Stimulated activated naive CD8-positive, alpha-beta T cell treated with anti-CD3 and anti-CD28 coated beads, Interleukin-15, Interleukin-2, amounts not matched to agents 100 ng/mL and 50 ng/mL, for 24 hours (primary cell): ENCODE measurements around the gene PCAT7.
"Not testable (repeated sequence)": the region's sequence is repeated elsewhere in the genome, so short reads cannot be mapped to it uniquely, and the experiment has no call there.

Experiments
- H3K27ac Mint-ChIP-seq: one replicate; pipeline ENCODE4 v1.8.0; 2021; ENCODE audit warnings: mild to moderate bottlenecking, mixed read lengths
- H3K27me3 Mint-ChIP-seq: one replicate; pipeline ENCODE4 v1.8.0; 2021; ENCODE audit warnings: mixed read lengths
- H3K36me3 Mint-ChIP-seq: one replicate; pipeline ENCODE4 v1.8.0; 2021; ENCODE audit warnings: low read depth, mixed read lengths
- H3K4me1 Mint-ChIP-seq: one replicate; pipeline ENCODE4 v1.8.0; 2021; ENCODE audit warnings: low read depth, mixed read lengths
- H3K4me3 Mint-ChIP-seq: one replicate; pipeline ENCODE4 v1.8.0; 2021; ENCODE audit warnings: mild to moderate bottlenecking, mixed read lengths
- H3K9me3 Mint-ChIP-seq: one replicate; pipeline ENCODE4 v1.8.0; 2021; ENCODE audit warnings: mixed read lengths

The PCAT7 gene

DNA sequence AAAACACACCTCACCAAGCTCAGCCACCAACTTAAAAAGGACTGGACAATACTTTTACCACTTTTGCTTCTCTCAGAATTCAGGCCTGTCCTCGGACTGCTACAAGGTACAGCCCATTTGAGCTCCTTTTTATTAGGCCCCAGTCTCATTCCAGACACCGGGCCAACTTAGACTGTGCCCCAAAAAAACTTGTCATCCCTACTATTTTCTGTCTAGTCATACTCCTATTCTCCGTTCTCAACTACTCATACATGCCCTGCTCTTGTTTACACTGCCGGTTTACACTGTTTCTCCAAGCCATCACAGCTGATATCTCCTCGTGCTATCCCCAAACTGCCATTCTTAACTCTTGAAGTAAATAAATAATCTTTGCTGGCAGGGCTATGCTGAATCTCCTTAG, 10.5 kb upstream of the PCAT7 start:
- H3K27me3 Mint-ChIP-seq = peaks cover 26% of the 10 kb centered on the region
- H3K4me1 Mint-ChIP-seq, H3K4me3 Mint-ChIP-seq, H3K27ac Mint-ChIP-seq, H3K9me3 Mint-ChIP-seq, H3K36me3 Mint-ChIP-seq: not testable (repeated sequence)

DNA sequence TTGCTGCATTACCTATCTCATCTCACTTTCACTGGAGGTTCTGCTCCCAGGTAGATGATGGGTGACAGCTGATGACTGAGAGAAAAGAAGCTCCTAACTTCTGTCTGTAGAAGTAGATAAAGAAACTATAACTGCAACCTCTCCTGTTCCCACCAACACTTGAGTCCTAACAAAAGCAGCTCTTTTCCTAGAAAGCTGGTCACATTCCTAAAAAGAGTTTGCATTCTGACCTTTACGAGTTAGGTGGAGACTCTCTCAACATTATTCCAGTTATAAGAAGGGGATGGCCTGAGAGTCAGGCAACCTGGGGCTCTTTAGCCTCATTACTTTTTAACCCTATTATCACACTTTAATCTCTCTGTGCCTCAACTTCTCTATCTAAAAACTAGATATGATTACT, 8.9 kb upstream of the PCAT7 start:
- H3K27me3 Mint-ChIP-seq = peaks cover 34% of the 10 kb centered on the region
- no peak overlapping the region for H3K27ac Mint-ChIP-seq
- H3K4me3 Mint-ChIP-seq = no peak overlapping the region
- H3K4me1 Mint-ChIP-seq = no peaks in the 10 kb centered on the region
- no peaks in the 10 kb centered on the region for H3K9me3 Mint-ChIP-seq
- H3K36me3 Mint-ChIP-seq = no peaks in the 10 kb centered on the region

DNA sequence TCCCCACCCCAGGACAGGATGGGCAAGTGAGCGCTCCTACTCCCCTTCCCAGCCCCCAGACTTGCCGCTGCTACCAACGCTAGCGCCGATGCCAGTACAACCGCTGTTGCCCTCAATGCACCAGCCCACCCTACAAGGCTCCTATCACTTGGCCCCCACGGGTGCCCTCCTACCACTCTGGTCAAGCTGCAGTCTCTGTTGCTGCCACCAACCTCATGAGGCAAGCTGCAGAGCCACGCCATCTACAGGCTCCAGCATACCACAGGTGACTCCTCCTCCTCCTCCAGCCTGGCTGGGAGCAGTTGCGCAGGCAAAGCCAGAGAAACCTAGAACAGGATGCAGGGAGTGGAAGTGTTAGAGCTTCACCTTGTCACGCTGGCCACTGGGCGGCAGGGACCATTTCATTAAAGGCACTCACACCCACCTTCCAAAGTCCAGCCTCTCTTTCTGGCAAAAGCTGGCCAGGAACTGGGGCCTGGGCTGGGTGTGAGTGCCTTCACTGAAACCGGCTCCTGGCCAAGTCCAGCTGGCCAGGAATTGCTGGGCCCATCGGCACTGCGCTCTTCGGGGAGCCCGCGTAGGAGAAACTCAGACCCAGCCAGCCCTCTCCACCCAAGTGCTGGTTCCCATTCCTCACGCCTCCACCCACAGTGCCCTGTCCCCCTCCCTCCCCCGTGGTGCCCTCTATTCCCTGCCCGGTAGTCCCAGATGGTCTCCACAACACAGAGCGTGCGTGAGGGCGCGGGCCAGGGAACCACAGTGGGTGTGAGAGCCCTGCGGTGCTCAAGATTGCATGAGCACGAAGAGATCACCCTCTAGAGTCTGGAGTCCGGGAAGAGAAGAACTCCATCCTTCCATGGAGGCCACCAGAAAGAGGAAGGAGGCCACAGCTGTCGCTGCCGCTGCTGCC, 1.6 kb upstream of the PCAT7 start:
- no peak overlapping the region for H3K27ac Mint-ChIP-seq
- H3K9me3 Mint-ChIP-seq = no peaks in the 10 kb centered on the region
- no peaks in the 10 kb centered on the region for H3K4me1 Mint-ChIP-seq
- H3K27me3 Mint-ChIP-seq = peaks cover 38% of the 10 kb centered on the region
- no peak overlapping the region for H3K4me3 Mint-ChIP-seq
- no peaks in the 10 kb centered on the region for H3K36me3 Mint-ChIP-seq

DNA sequence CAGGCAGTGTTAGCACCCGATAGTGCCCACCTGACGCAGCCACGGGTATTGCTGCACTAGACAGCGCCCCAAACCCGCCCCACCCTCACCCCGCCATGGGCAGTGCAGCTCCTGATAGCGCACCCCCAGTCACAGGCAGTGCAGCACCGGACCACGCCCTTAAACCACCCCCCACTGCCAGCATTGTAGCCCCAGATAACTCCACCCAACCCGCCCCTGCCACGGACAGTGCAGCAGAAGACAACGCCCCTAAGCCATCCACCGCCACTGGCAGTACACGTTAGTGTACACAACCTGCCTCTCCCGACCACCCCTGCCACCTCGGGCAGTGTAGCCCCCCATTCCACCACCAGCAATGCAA, 825 bp upstream of the PCAT7 start:
- Mint-ChIP-seq H3K4me3 (no peak overlapping the region), H3K27ac (no peak overlapping the region), H3K4me1 (no peaks in the 10 kb centered on the region), H3K9me3 (no peaks in the 10 kb centered on the region), H3K27me3 (peaks cover 33% of the 10 kb centered on the region), H3K36me3 (no peaks in the 10 kb centered on the region)

DNA sequence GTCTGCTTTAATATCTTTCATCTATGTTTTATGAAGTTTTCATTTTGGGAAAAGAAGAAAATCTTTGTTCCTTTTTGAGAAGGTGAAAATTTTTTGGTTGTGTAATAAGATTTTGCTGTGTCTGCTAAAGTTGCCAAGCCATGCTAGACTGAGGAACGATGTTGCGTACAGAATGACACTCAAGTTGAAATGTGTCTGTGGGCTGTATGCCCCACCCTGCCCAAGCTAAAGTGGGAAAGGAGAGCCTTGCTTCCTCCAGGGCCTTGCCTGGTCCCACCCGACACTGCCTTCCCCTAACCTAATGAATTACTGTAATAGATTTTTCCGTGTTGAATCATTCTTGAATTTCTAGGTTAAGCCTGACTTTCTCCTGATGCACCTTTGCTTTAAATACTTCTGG, 2.5 kb downstream of the PCAT7 start:
- Mint-ChIP-seq H3K27ac (no peak overlapping the region), H3K27me3 (peaks cover 13% of the 10 kb centered on the region), H3K4me1 (peaks cover 3% of the 10 kb centered on the region), H3K4me3 (no peak overlapping the region), H3K36me3 (no peaks in the 10 kb centered on the region), H3K9me3 (no peaks in the 10 kb centered on the region)

DNA sequence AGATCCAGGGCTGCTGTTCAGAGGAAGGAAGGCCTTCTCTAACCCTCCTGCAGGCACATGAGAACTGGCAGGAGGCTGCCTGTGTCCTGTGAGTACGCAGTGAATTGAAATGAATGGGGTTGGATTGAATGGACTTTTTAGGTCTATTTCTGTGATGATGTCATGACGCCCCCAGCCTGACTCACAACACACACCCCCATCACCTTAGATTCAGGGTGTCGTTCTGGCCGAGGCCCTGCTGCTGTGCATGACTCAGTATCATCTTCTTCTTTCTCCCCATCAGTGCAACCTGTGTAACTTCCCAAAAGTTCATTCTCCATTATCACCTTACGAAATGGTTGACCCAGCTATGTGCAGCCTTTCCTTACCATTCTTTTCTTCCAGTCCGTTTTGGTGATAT, 5.4 kb downstream of the PCAT7 start:
- Mint-ChIP-seq H3K36me3 (no peaks in the 10 kb centered on the region), H3K9me3 (no peaks in the 10 kb centered on the region), H3K27ac (no peak overlapping the region), H3K4me3 (no peak overlapping the region), H3K27me3 (peaks cover 24% of the 10 kb centered on the region), H3K4me1 (peaks cover 3% of the 10 kb centered on the region)

DNA sequence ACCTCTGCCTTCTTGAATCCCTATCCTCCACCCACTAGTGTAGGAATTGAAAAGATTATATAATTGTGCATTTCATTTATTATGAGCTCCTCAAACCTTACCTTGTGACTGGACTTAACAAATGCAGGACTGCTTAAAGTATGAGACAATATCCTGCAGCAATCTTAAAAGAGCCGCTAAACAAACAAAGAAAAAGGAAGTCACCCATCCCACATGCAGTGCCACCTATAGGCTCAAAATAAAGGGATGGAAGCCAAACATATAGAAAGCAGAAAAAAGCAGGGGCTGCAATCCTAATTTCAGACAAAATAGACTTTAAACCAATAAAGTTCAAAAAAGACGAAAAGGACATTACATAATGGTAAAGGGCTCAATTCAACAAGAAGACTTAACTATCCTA, 8.7 kb downstream of the PCAT7 start:
- peaks cover 14% of the 10 kb centered on the region for H3K27me3 Mint-ChIP-seq
- H3K36me3 Mint-ChIP-seq = no peaks in the 10 kb centered on the region
- H3K4me1 Mint-ChIP-seq = peaks cover 3% of the 10 kb centered on the region
- H3K27ac Mint-ChIP-seq = no peak overlapping the region
- no peak overlapping the region for H3K4me3 Mint-ChIP-seq
- H3K9me3 Mint-ChIP-seq = no peaks in the 10 kb centered on the region

DNA sequence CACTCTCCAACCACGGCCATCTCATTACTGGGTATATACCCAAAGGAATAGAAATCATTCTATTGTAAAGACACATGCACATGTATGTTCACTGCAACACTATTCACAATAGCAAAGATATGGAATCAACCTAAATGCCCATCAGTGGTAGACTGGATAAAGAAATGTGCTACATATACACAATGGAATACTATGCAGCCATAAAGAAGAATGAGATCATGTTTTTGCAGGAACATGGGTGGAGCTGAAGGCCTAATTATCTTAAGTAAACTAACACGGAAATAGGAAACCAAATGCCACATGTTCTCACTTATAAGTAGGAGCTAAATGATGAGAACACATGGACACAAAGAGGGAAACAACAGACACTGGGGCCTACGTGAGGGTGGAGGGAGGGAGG, 9.4 kb downstream of the PCAT7 start:
- H3K4me3 Mint-ChIP-seq, H3K27ac Mint-ChIP-seq, H3K4me1 Mint-ChIP-seq, H3K36me3 Mint-ChIP-seq, H3K9me3 Mint-ChIP-seq: not testable (repeated sequence)
- H3K27me3 Mint-ChIP-seq = peaks cover 14% of the 10 kb centered on the region

DNA sequence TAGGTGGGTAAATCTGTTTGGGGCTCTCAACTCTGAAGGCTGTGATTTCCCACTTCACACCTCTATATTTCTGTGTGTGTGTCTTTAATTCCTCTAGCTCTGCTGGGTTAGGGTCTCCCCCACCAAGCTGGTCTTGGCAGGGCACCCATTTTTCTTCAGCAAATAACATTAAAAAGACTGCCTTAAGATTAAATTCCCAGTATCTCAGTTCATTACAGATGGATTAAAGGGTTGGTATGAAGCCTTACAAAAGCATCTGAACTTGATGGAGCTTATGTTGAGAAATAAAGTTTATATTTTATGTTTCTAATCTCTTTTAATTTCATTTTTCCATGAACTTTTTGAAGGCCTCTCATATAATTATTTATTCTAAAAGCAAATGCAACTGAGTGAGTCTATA, 11.7 kb downstream of the PCAT7 start:
- Mint-ChIP-seq H3K27ac (no peak overlapping the region), H3K36me3 (no peaks in the 10 kb centered on the region), H3K27me3 (peaks cover 15% of the 10 kb centered on the region), H3K4me3 (no peak overlapping the region), H3K4me1 (peaks cover 1% of the 10 kb centered on the region), H3K9me3 (no peaks in the 10 kb centered on the region)

DNA sequence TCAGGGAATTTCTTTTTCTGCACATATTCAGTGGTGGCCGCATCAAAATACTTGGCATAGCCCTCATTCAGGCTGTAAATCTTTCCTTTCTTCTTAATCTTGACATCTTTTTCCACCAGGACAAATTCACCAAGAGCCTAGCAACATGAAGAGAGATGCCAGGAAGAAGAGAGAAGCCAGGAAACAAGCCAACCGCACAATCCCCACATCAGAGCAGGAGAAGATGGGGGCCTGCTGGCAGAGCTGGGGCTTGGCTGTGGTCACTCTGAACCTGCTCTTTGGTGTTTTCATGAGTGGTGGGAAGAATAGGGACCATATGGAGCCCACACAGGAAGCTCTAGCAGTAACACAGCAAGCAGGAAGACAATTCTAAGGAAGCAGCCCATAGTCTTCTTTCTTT, 12.4 kb downstream of the PCAT7 start:
- Mint-ChIP-seq H3K4me1 (no peaks in the 10 kb centered on the region), H3K27ac (no peak overlapping the region), H3K27me3 (peaks cover 21% of the 10 kb centered on the region), H3K9me3 (no peaks in the 10 kb centered on the region), H3K36me3 (no peaks in the 10 kb centered on the region), H3K4me3 (no peak overlapping the region)

DNA sequence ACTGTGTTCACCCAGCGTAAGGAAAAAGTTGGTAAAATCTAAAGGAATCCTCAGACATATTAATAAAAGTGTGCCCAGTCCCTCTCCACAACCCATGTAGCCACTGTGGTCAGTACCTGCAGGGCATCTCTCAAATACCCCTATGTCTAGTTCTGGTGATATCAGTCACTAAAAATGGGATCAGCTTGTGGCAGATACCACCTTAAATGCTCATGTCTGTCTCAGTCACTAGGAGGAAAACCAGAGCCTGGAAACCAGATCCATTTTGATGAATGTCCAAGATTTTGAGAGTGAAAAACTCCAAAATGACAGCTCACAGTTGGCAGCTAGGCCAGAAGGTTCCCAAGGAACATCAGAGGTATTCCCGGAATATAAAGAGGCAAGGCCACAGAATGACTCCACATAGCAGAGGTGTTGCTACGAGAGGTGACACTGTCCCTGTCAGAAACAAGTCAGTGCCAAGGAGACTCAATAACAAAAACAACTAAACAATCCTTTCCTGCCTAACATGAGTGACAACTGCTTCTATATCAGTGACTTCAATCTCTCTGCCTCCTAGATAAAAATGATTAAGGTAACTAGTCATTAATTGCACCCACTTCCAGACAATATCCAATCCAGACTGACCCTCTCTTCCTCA, 13.5 kb downstream of the PCAT7 start:
- H3K4me3 Mint-ChIP-seq = no peak overlapping the region
- no peaks in the 10 kb centered on the region for H3K4me1 Mint-ChIP-seq
- no peaks in the 10 kb centered on the region for H3K9me3 Mint-ChIP-seq
- no peaks in the 10 kb centered on the region for H3K36me3 Mint-ChIP-seq
- H3K27ac Mint-ChIP-seq = no peak overlapping the region
- peaks cover 13% of the 10 kb centered on the region for H3K27me3 Mint-ChIP-seq

DNA sequence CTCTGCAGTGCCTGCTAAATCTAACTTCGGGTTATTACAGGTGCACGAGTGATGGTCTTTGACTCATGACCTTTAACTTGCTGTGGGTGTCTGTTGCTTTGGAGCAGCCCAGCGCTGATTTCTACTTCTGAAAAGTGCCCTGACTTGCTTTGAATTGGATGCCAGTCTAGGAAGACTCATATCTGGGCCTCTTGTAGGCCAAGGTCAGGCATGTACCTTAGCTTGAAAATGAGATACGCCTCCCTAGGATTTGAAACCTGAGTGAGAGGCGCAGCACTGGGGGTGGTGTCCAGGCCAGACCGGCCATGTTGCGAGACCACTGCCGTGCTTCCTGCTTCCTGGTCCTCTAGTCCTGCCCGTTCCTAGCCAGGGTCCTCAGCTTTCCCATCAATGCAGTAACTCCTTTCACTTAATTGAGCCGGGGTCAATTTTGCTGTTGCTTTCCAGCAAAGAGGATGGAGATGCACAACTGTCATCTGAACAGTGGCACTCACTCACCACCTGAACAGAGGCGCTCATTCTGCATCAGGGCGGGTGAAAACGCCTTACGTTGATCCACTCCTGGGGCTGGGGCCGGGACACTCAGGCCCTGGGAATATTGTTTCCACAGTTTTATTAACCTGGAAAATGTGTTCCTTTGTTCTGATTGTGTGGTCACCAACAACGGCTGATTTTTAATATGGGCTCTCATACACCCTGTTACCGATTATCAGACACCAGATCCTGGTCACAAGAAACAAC, 14.3 kb downstream of the PCAT7 start:
- H3K36me3 Mint-ChIP-seq = no peaks in the 10 kb centered on the region
- H3K27ac Mint-ChIP-seq = no peak overlapping the region
- H3K27me3 Mint-ChIP-seq = peaks cover 10% of the 10 kb centered on the region
- H3K4me1 Mint-ChIP-seq = no peaks in the 10 kb centered on the region
- no peaks in the 10 kb centered on the region for H3K9me3 Mint-ChIP-seq
- no peak overlapping the region for H3K4me3 Mint-ChIP-seq

DNA sequence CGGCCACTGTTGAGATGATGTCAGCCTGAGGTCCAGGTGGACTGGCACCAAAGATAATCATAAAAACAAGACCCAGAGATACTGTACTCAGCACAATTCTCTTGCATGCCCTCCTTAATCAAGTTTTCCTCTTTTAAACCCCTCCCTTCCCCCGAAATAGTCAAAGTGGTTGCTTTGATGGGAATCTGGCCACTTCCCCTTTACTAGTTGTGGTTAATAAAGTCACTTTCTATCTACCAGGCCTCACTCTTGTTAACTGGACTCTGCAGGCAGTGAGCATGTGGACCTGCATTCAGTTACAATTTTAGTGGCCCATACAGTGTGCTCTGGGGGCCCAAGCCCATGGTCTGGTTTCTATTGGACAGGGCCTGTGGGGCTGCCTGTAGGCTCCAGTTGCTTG, 21.2 kb downstream of the PCAT7 start:
- no peak overlapping the region for H3K27ac Mint-ChIP-seq
- H3K27me3 Mint-ChIP-seq = peaks cover 10% of the 10 kb centered on the region
- H3K4me3 Mint-ChIP-seq = no peak overlapping the region
- H3K36me3 Mint-ChIP-seq = no peaks in the 10 kb centered on the region
- H3K9me3 Mint-ChIP-seq = no peaks in the 10 kb centered on the region
- H3K4me1 Mint-ChIP-seq = no peaks in the 10 kb centered on the region

DNA sequence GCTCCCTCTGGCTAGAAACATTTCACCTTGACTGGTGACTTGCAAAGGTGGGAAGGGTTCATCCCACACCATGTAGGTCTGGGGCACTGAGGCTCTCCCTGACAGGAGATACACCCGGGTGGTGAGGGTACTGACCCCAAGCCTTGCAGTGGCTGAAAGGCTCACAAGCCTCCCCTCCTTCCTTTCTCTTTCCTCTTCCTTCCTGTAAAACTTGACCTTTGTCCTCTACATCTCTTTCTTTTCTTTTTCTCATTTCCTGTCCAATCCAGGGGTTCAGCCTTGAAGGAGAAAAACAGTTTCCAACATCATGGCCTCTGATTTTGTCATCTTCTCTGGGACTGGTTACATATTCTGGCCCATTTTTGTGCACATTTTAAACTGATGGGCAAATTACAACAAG, 22.2 kb downstream of the PCAT7 start:
- H3K4me3 Mint-ChIP-seq = no peak overlapping the region
- no peaks in the 10 kb centered on the region for H3K36me3 Mint-ChIP-seq
- peaks cover 5% of the 10 kb centered on the region for H3K27me3 Mint-ChIP-seq
- H3K27ac Mint-ChIP-seq = no peak overlapping the region
- no peaks in the 10 kb centered on the region for H3K4me1 Mint-ChIP-seq
- no peaks in the 10 kb centered on the region for H3K9me3 Mint-ChIP-seq

DNA sequence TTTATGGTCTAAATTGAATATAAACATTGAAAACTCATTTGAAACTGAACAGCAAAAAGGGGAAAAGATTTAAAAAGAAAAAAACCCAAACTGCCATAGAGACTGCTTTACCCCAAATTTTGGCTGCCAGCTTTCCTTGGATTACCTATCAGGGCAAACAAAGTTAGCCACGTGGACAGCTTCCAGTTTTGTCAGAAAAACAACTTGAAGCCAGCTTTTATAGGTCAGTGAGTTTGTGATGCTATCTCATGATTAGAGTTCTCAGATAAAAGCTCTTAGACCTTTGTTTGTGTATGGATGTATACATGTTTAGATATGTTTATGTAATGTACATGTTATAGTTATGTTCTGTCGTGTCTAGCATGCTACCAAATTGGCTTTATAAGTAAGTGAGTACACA, 22.7 kb downstream of the PCAT7 start:
- H3K27ac Mint-ChIP-seq = no peak overlapping the region

More for the DNA sequence above, 22.7 kb downstream of the PCAT7 start:
- Mint-ChIP-seq H3K4me1 (no peaks in the 10 kb centered on the region), H3K36me3 (no peaks in the 10 kb centered on the region), H3K27me3 (no peaks in the 10 kb centered on the region), H3K9me3 (no peaks in the 10 kb centered on the region), H3K4me3 (no peak overlapping the region)
